Right ventricle myocardium inferior (tissue), 1 donor: ENCODE data around the gene STAG2. TPM values are rescaled to one million over a fixed set of nuclear protein-coding genes. Genes with fewer than 3 reads are reported as not detected.
"Not testable (repeated sequence)": the region's sequence is repeated elsewhere in the genome, so short reads cannot be mapped to it uniquely, and the experiment has no call there.

Experiments
- ATAC-seq: fragments of 200-7000 bp; cut with Tn5 transposase; one replicate; pipeline ENCODE4 v1.9.1; 2020; ENCODE audit warnings: mild to moderate bottlenecking, moderate library complexity
- DNase-seq: peaks from one replicate; pipeline ENCODE4 v3.0.0; 2021; ENCODE audit errors: missing footprints
- intact Hi-C: fragments of 100-400 bp; cut with DNase I; formaldehyde crosslinking; loops from one replicate; pipeline ENCODE4 v1.11.0; 2022
- long read RNA-seq: library from polyadenylated mRNA; unstranded; transcript quantifications from one replicate; pipeline ENCODE4 v2.0.0, GENCODE V29; 2021
- total RNA-seq: library from RNA; stranded (reverse); fragmentation: NEBNext Ultra II Directional; extraction: Animal tissue kit (Norgen Biotek cat#: 25700); gene quantifications from one replicate; pipeline ENCODE4 v1.2.1, GENCODE V29; 2021
- donor health status: DM: no; HTN: yes; CAD: no; lungs with severe emphysema.

Gene STAG2
- 32.9 TPM for total RNA-seq
- long read RNA-seq, full-length matches to known transcripts: 4 of 12 reads
- long read RNA-seq, partial matches to known transcripts: 0 of 12 reads
- long read RNA-seq, other reads (novel, unspliced or antisense): 8 of 12 reads

DNA sequence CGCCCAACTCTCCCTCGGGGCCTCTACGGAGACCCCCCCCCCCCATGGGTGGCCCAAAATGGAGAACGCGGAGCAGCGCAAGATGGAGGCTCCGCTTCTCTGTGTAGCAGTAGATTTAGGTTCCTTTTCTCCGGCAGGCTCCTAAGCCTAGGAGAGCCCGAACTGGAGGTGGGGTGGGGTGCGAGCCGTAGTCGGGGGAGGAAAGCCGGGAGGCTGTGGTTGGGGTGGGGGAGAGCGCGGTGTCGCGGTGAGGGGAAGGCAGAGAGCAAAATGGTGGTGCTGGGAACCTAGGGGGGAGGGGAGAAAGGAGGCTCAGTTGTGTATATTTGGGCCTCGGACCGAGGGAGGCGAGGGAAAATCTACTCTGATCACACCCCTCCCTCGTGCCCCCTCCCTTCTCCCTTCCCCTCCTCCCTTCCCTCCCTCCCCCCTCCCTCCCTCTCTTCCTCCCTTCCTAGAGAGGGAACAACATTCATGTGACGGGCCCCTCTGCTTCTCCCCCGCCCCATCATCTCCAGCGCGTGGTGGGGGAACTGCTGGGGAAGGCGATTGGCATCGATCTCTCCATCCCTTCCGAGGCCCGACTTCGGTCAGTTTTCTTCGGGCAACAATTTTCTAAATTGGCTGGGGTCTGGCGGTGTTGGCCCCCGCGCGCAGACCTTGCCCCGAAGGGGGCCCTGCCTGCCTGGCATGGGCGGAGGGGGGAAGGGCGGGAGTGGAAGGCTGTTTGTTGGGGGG lies at the start of gene STAG2:
TSS of gene STAG2 (plus strand) at position 439 of the 738 bp plus-strand sequence. CDS start 60,922 bp downstream, outside the sequence.
- peak; percentile 71 for ATAC-seq
- intact Hi-C loops: loop anchor here (5.0 to 10.0 kb wide), 2 partner anchors 53 to 99 kb away; partner anchors contain the start of gene XIAP

DNA sequence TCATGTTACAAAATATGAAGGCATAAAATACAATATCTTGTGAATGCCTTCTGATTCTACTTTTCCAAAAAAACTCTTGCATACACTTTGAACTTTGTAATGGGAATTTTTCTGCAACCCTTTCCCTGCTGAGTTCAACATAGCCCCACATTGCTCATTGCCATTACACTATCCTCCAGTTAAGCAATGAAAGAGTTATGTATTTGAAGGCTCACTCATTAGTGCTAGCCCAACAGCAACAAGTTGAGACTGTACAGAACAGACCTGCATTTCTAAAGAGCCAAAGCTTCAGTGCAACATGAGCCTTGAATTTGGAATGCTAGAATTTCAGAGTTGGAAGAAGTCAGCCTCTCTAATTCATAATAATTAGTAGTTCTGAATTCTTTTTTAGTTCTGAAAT lies 44.4 kb upstream of the STAG2 start:
- ATAC-seq (no peak), DNase-seq (no peak)
- intact Hi-C loops: no loop called here

More for the DNA sequence above, at the start of gene STAG2:
- DNase-seq: peak; percentile 80

DNA sequence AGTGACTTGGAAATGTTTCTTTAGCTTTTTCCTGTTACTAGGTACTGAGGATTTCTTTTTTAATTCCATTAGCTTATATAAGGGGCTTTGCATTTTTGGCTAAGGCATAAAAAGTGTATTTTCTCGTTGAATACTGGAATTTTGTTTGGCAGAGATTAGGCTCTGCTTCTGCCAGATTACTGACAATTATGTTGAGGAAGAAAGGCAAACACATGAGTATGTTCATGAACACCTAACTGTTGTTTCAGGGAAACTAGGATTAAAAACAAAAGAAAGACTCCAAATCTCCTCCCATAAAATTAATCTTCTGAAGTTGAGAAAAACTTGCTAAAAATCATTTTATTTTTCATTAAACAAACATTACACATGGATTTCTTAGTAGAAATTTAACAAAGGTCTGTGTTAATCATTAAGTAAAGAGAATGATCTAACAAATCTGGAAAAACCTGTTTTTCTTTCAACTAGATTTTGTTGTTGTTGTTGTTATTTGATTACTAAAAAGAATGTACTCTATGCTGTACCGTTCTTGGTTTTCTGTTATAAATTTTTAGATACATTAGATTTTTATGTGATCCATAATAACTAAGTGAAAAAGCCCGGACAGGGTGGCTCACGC lies 43.3 kb upstream of the STAG2 start:
- intact Hi-C loops: no loop called here
- ATAC-seq: no peak
- no peak for DNase-seq

DNA sequence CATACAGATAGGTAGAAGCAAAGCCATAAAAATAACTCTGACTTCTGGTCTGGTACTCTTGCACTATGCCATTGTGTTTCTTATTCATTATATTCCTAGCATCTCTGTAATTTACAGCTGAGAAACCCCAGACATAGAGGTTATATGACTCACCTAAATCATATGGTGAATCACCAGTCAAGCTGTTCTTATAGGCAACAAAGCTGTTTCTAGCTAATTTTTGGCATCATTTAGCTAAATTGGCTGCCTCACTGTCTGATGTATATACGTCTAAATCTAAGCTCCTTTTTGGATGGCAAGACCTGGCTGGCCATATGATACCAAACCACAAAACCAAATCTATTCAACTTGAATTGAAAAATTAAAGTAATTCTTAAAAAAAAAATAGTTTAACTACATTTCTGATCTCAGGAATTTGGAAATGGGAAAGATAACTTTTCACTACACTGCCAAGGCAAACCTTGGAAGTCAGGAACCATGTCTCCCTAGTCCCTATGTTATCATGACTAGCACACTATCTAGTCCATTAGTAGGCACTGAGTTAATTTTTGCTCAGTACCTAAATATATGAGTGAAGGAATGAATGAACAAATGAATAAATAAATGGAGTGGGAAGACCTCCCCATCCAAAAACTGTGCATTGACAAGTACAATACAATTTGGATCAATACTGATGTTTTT lies 41.3 kb upstream of the STAG2 start:
- ATAC-seq (no peak), DNase-seq (no peak)
- intact Hi-C loops: no loop called here

DNA sequence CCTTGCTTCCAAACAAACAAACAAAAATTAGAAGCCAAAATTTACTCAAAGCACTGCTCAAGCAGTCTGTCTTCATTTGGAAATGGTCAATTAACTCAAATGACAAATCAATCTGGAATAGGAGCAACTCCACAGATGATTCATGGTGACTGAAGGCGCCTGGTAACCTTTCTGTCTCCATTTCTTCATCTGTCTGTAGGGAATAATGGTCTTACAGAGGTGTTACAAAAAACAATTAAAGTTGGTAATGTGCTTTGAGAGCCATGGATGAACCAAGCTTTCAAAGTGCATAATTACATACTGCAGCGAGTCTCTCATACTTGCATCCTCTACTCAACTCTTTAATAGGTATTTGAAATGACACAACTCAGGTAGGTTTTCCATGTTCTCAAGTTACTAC lies 38.3 kb upstream of the STAG2 start:
- ATAC-seq (no peak), DNase-seq (no peak)
- intact Hi-C loops: no loop called here

DNA sequence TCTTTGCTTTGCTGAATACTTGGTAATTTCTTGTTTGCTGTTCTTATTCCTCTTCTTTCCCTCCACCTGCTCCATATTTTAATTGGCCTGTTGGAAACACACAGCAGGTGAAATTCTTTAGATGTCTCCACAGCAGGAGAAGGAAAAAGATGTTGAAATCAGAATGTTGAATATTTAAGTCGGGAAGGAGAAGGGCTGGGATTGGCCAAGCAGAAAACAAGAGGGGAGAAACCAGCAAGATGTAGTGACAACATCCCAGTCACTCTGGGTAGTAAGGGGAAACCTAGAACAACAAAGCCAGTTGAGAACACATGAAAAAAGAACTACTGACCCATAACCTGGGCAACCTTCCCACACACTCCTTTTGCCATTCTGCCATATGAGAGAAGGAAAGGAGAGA lies 37.3 kb upstream of the STAG2 start:
- intact Hi-C loops: no loop called here
- no peak for ATAC-seq
- no peak for DNase-seq

DNA sequence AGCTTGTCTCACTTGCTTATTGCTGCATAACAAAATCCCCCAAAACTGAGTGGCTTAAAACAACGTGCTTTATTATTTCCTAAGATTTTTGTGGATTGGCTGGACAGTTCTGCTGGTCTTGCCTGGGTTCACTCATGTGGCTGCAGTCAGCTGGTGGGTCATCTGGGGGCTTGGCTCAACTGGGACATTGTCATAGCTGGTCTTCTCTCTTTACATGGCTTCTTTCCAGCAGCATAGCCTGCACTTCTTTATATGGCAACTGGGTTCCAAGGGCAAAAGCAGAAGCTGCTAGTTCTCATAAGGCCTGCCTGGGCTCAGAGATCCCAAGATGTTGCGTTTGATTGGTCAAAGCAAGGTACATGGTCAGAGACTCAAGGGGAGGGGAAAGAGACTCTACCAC lies 33.7 kb upstream of the STAG2 start:
- DNase-seq: no peak
- ATAC-seq: no peak
- intact Hi-C loops: no loop called here

DNA sequence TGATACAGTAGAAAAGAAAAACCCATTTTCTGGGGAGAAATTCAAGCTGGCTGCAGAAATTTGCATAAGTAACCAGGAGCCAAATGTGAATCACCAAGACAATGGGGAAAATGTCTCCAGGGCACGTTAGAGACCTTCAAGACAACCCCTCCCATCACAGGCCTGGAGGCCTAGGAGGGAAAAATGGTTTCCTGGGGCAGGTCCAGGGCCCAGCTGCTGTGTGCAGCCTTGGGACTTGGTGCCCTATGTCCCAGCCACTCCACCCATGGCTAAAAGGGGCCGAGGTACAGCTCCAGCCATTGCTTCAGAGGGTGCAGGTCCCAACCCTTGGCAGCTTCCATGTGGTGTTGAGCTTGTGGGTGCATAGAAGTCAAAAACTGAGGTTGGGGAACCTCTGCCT lies 29.5 kb upstream of the STAG2 start:
- DNase-seq, intact Hi-C loops, ATAC-seq: not testable (repeated sequence)

DNA sequence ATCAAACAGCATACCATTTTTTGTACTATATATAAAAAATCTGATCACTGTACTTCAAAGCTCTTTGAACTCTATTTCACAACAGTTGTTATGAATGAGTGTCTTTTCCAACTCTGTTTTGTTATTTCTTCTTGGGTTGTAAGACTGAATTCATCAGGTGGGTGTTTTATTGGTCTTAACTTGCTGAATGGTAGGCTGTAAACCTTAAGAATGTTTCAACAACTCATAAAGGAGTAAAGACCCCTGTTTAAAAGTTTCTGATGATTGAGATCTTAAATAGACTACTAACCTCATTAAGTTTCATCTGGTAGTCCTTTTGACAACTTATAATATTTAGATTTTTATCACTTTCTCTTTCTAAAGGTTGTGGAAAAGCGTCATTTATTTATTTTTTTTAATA lies 18.4 kb upstream of the STAG2 start:
- DNase-seq: no peak
- intact Hi-C loops: no loop called here
- no peak for ATAC-seq

DNA sequence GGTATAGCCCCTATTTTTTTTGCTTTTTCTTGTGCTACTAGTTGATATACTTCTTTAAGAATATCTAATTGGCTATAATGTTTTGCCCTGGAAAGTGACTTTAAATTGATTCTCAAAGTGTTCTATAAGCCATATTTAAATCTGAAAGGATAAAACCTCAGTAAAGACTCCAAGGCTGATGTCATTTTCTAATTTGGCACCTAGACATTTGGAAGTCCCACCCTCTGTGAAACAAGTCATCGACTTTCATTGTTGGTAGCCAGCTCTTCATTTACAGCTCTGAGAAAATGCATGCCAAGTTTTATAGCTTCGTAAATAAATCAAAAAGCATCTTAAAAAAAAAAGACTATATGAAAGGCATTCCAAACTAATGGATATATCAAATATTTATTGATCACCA lies 18.0 kb upstream of the STAG2 start:
- no peak for ATAC-seq
- no peak for DNase-seq
- intact Hi-C loops: no loop called here

DNA sequence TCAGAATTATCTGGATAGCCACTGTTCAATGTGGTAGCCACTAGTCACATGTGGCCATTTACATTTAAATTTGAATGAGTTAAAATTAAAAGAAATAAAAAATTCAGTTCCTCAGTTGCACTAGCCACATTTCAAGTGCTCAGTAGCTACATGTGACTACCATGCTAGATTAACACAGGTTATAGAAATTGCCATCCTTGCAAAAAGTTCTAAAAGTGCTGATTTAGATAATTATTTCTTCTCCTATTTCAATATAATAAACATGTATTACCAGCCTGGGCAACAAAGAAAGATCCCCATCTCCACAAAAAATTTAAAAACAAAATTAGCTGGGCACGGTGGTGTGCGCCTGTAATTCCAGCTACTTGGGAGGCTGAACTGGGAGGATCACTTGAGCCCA lies 11.7 kb upstream of the STAG2 start:
- ATAC-seq: no peak
- DNase-seq: no peak
- intact Hi-C loops: no loop called here

DNA sequence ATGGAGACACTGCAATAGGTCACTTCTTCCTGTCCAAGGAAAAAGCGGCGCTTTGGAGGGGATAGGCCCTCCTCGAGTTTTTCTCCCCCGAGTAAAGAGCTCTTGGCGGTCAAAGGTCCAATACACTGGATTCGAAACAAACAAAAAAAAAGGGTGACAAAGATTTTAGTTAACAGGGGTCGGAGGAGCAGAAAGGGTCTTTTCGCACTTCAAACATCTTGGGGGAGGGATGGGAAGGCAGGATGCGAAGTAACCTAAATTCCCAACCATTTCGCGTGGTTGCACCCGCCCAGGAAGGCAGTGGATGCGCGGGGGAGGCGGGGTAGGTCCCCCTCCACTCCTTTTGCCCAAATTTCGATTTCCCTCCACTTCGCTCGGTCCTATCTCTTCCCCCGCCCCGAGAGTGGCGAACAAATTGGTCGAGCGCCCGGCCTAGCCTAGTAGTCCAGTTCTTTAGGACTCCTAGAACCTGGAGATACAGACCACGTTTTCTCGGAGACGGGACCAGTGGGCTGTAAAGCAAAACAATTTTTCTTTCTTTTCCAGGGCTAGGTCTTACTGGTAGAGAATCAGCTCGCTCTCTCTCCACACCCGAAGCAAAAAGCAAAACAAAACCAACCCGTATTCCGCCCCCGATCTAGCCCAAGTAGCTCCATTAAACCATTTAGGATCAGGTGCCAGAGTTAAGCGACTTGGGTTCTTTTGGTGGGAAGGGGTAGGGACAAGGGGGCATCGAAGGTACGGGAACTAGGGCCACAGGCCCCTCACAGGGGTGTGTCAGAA lies 2.0 kb upstream of the STAG2 start:
- intact Hi-C loops: loop anchor here (5.0 to 10.0 kb wide), 2 partner anchors 55 to 97 kb away; partner anchors contain the start of gene XIAP
- DNase-seq: peak; percentile 73
- ATAC-seq: peak; percentile 35

DNA sequence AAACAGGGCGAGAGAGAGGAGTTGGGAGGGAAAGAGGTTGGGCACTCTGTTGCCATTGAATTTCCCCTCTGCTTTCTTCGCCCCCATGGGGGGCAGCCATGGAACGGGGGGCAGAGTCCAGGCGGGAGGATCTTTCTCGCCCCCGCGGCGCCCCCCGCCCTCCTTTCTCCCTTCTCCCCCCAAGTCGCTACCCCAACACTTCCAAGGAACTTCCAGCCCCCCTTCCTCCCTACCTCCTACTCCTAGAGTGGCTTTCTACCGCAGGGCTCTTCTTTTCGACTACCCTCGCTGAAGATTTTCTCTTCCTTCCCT lies 594 bp upstream of the STAG2 start:
- ATAC-seq: no peak
- no peak for DNase-seq
- intact Hi-C loops: loop anchor here (5.0 to 10.0 kb wide), 2 partner anchors 54 to 99 kb away; partner anchors contain the start of gene XIAP

DNA sequence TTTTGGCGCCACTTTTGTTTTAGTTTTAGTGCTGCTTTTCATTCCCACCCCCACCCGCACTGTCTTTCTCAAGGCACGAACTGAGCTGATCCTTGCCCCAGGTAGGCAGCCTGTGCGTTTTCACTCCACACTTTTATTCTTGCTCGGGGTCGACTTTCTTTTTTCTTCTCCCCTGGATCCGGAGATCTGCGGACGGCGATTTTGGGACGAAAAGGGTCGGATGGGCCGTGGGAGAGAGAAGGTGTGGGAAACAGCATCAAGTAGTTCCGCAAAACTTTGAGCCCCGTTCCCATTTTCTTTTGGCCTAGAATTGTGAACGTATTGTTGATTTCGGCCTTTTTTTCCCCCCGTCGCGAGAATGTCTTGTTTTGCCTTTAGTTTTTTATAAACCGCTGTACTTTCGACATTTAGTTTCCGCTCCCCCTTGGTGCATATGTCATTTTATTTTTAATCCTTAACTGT lies 531 bp downstream of the STAG2 start:
- intact Hi-C loops: loop anchor here (5.0 to 10.0 kb wide), 2 partner anchors 53 to 100 kb away; partner anchors contain the start of gene XIAP

DNA sequence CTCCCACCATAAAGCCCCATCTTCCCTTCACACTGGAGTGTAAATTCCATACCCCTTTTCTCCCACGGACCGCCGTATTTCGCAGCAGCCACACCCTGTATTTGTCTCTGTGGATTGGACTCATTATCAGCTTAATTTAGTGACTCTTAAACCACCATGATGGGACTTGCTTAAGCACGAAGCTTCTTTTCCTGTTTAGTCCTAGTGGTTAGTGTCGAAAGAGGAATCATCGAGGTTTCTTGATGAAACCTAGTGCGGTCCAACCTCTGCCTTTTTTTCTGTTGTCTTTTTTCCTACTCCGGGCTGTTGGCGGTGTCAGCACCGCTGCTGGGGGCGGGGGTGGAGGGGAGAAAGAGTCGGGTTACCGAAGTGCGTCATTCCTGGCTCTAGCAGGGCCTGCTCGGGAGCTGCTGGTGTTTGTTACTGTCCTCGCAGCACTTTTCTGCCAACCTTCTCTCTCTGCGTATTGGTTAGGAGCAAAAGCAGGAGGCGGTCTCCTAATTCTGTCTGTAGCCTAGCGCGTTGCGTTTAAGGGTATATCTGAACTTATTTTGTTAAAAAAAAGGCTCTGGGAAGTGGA lies 1.4 kb downstream of the STAG2 start:
- ATAC-seq (peak; percentile 80), DNase-seq (peak; percentile 89)
- intact Hi-C loops: loop anchor here (5.0 to 10.0 kb wide), 2 partner anchors 52 to 101 kb away; partner anchors contain the start of gene XIAP

More for the DNA sequence above, 531 bp downstream of the STAG2 start:
- ATAC-seq (no peak), DNase-seq (no peak)

DNA sequence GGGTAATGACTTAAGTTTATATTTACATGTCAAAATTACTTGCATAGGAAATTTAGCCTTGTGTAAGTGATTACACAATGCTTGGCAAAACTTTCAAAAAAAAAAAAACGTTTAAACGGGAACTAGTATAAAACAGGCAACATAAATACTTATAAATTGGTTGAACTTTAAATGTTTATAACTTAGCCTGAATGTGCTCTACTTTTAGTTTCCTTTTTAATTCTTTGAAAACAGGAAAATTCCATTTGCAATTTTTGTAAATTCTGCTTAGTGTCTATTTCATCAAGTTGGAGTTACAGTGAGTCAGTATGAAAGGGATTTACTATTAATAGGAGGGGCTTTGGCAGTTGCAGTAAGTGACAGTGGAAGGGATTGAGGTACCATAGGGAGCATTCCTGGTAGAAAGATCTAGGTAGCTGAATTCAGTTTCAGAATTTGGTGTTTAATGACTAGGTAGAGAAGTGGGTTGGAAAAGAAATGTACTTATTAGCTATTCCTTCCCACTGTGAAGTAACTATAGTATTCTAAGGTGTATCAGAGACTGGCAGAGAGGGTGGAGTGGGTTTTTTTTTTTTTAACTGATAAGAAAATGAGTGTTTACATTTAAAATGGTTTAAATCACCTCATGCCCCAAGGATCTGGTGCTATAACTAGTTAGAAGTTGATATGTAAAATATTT lies 2.8 kb downstream of the STAG2 start:
- intact Hi-C loops: loop anchor here (5.0 to 10.0 kb wide), 2 partner anchors 51 to 102 kb away; partner anchors contain the start of gene XIAP
- ATAC-seq (no peak), DNase-seq (no peak)

DNA sequence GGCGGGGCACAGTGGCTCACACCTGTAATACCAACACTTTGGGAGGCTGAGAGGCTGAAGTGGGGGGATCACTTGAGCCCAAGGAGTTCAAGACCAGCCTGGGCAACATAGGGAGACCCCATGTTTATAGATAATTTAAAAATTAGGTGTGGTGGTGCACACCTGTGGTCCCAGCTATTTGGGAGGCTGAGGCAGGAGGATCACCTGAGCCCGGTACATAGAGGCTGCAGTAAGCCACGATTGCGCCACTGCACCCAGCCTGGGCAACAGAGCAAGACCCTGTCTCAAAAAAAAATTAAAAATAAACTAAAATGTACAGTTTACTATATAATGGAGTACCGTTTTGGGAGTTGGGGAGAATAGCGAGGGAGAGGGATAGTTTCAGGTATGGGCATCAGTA lies 4.2 kb downstream of the STAG2 start:
- ATAC-seq (no peak), DNase-seq (no peak)
- intact Hi-C loops: loop anchor here (10.0 kb wide), 1 partner anchor 49 kb away; no protein-coding TSS in a partner anchor

DNA sequence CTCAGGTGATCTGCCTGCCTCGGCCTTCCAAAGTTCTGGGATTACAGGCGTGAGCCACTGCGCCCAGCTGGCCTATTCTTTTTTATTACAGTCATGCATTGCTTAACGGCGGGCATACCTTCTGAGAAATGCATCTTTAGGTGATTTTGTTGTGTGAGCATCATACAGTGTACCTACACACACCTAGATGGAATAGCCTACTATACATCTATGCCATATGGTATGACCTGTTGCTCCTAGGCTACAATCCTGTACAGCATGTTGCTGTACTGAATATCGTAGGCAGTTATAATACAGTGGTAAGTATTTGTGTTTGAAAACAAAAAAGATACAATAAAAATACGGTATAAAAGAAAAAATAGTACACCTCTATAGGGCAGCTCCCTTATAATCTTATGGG lies 6.0 kb downstream of the STAG2 start:
- ATAC-seq (no peak), DNase-seq (no peak)
- intact Hi-C loops: loop anchor here (10.0 kb wide), 1 partner anchor 47 kb away; no protein-coding TSS in a partner anchor
